GM12878 (cell line): Measurements from ENCODE around the gene SNAPC3. TPM values are rescaled to one million over a fixed set of nuclear protein-coding genes. Genes with fewer than 3 reads are reported as not detected.

ENCODE experiments used
- ATAC-seq: fragments of 200-7000 bp; cut with Tn5 transposase; 3 replicates; pipeline ENCODE4 v1.9.1; 2020; ENCODE audit warnings: mild to moderate bottlenecking, moderate library complexity
- BruUV-seq: library from RNA; stranded (reverse); fragments of 400-500 nt; replicated peaks from 2 replicates; lab custom pipeline; 2021; lab: Mats Ljungman, UMichigan
- CTCF ChIA-PET: fragments of 300-600 bp; sonication (Branson Sonifier 250); formaldehyde crosslinking; extraction: SDS; loops from one replicate; lab custom pipeline; 2021; ENCODE audit warnings: inconsistent platforms; lab: Yijun Ruan, JAX
- POLR2A ChIA-PET: fragments of 350-600 bp; formaldehyde crosslinking; extraction: SDS; loops from one replicate; lab custom pipeline; 2021; ENCODE audit warnings: inconsistent platforms; lab: Charles Lee
- RAD21 ChIA-PET: fragments of 300-600 bp; sonication (Branson Sonifier 250); formaldehyde crosslinking; loops from one replicate; lab custom pipeline; 2023; ENCODE audit warnings: antibody characterized with exemption; ENCODE audit not compliant: unreplicated experiment; lab: Charles Lee
- SMC1A ChIA-PET: fragments of 300-600 bp; sonication (Branson Sonifier 250); formaldehyde crosslinking; loops from one replicate; lab custom pipeline; 2023; ENCODE audit not compliant: unreplicated experiment, uncharacterized antibody; lab: Charles Lee
- DNase-seq: peaks from one replicate; pipeline ENCODE4 v3.0.0-alpha.2; 2011; ENCODE audit warnings: low read depth, low spot score
- FAIRE-seq: peaks from 3 replicates; lab custom pipeline; 2011; peaks lifted over from hg19 to GRCh38; lab: Jason Lieb, UNC
- H2AFZ ChIP-seq: 2 replicates; pipeline ENCODE4 v1.6.0; 2011; ENCODE audit warnings: low read depth, low read length, control low read depth; ENCODE audit not compliant: control insufficient read depth
- H3K27ac ChIP-seq: 2 replicates; pipeline ENCODE4 v1.5.1; 2011; ENCODE audit warnings: control low read depth; ENCODE audit not compliant: control insufficient read depth, insufficient read depth
- H3K27me3 ChIP-seq, 2 experiments: replicated peaks in 1 of 2; 2 replicates each; pipeline versions ENCODE4 v1.6.0 to v1.6.1; 2011; ENCODE audit warnings: low read length in 1 of 2; ENCODE audit not compliant: control insufficient read depth in 2 of 2, insufficient read depth in 2 of 2
- H3K36me3 ChIP-seq, 2 experiments: 2 replicates each; pipeline ENCODE4 v1.5.1; 2011; ENCODE audit warnings: low read length in 1 of 2; ENCODE audit not compliant: control insufficient read depth in 2 of 2, insufficient read depth in 2 of 2
- H3K4me1 ChIP-seq: 2 replicates; pipeline ENCODE4 v1.6.1; 2011; ENCODE audit warnings: mild to moderate bottlenecking, low read length, moderate library complexity, mixed read lengths; ENCODE audit not compliant: control insufficient read depth, insufficient read depth
- H3K4me2 ChIP-seq: 2 replicates; pipeline ENCODE4 v1.6.0; 2011; ENCODE audit warnings: control low read depth; ENCODE audit not compliant: control insufficient read depth, insufficient read depth
- H3K4me3 ChIP-seq: fragments of 200-600 bp; sonication (generic); 2 replicates; pipeline ENCODE4 v1.5.1; 2016
- H3K79me2 ChIP-seq: 2 replicates; pipeline ENCODE4 v1.6.0; 2011; ENCODE audit warnings: low read length; ENCODE audit not compliant: control insufficient read depth, insufficient read depth
- H3K9ac ChIP-seq: 2 replicates; pipeline ENCODE4 v1.8.0; 2011; ENCODE audit warnings: low read length, control low read depth, mixed read lengths; ENCODE audit not compliant: control insufficient read depth, insufficient read depth
- H3K9me3 ChIP-seq: replicated peaks from 3 replicates; pipeline ENCODE4 v1.5.1; 2011; ENCODE audit warnings: mild to moderate bottlenecking, low read length; ENCODE audit not compliant: control insufficient read depth, insufficient read depth
- H4K20me1 ChIP-seq: 2 replicates; pipeline ENCODE4 v1.6.0; 2011; ENCODE audit not compliant: control insufficient read depth, insufficient read depth
- ATF7 ChIP-seq: fragments of 450-650 bp; IDR thresholded peaks from 2 replicates; pipeline ENCODE4 v1.6.1; 2016; ENCODE audit warnings: low read depth, mild to moderate bottlenecking
- CHD2 ChIP-seq: IDR thresholded peaks from 2 replicates; pipeline ENCODE4 v1.6.1; 2011; ENCODE audit warnings: low read depth, low read length, improper control_type of control experiment, borderline replicate concordance
- CTCF ChIP-seq, 3 experiments: IDR thresholded peaks in 2 of 3; conservative IDR thresholded peaks in 1 of 3; 2 replicates each; pipeline ENCODE4 v1.5.1; 2011; ENCODE audit warnings: low read depth in 3 of 3, low read length in 3 of 3, mild to moderate bottlenecking in 3 of 3, control low read depth in 2 of 3, moderate library complexity in 2 of 3, inconsistent platforms in 1 of 3, mixed read lengths in 1 of 3; ENCODE audit not compliant: control insufficient read depth in 2 of 3, insufficient read depth in 1 of 3; ENCODE audit errors: extremely low read depth in 1 of 3
- EZH2 ChIP-seq: IDR thresholded peaks from 2 replicates; pipeline ENCODE4 v1.6.1; 2012; ENCODE audit warnings: low read depth, mild to moderate bottlenecking, control low read depth, inconsistent platforms, low read length, borderline replicate concordance; ENCODE audit not compliant: control insufficient read depth
- IRF4 ChIP-seq: IDR thresholded peaks from 2 replicates; pipeline ENCODE4 v1.6.1; 2011; ENCODE audit warnings: low read depth, low read length
- MYC ChIP-seq: IDR thresholded peaks from 2 replicates; pipeline ENCODE4 v1.6.1; 2011; ENCODE audit warnings: mild to moderate bottlenecking, low read length, moderate library complexity, inconsistent platforms; ENCODE audit not compliant: insufficient read depth, insufficient replicate concordance, insufficient read length, severe bottlenecking
- NR2F1 ChIP-seq: fragments of 450-650 bp; conservative IDR thresholded peaks from 2 replicates; pipeline ENCODE4 v1.6.1; 2017; ENCODE audit warnings: mild to moderate bottlenecking
- PAX5 ChIP-seq: IDR thresholded peaks from 2 replicates; pipeline ENCODE4 v1.6.1; 2011; ENCODE audit warnings: low read depth, low read length, borderline replicate concordance
- POU2F2 ChIP-seq: IDR thresholded peaks from 3 replicates; pipeline ENCODE4 v1.6.1; 2011; ENCODE audit warnings: low read depth, mild to moderate bottlenecking, low read length, borderline replicate concordance
- RELA ChIP-seq: fragments of 450-650 bp; IDR thresholded peaks from 2 replicates; pipeline ENCODE4 v1.8.0; 2014; ENCODE audit warnings: borderline replicate concordance; ENCODE audit not compliant: partially characterized antibody
- ZBTB11 ChIP-seq: fragments of 450-650 bp; formaldehyde crosslinking; IDR thresholded peaks from 2 replicates; pipeline ENCODE4 v1.5.0; 2022; ENCODE audit warnings: mild to moderate bottlenecking, missing genetic modification characterization
- WGBS: methylation state at CpG from one replicate; pipeline ENCODE4 v1.1.6; 2016; ENCODE audit warnings: low lambda C conversion rate; ENCODE audit not compliant: insufficient replicate concordance, insufficient coverage; ENCODE audit errors: missing lambda C conversion rate; 5-methylcytosine and 5-hydroxymethylcytosine counted together
- in situ Hi-C: fragments of 300-500 bp; cut with MboI; formaldehyde crosslinking; loops from 9 replicates; pipeline ENCODE4 v1.14.3; 2018; ENCODE audit warnings: mixed read lengths
- intact Hi-C: fragments of 100-400 bp; cut with micrococcal nuclease; formaldehyde crosslinking; loops from one replicate; pipeline ENCODE4 v1.14.2; 2022; ENCODE audit not compliant: unreplicated experiment
- polyA plus RNA-seq, 11 experiments: library from polyadenylated mRNA; depleted of rRNA in 4 of 11; unstranded in 6 of 11; stranded (reverse) in 5 of 11; fragments of >200 nt; fragmentation: Nextera tagmentation in 4 of 11; fragmentation: Illumina TruSeq in 1 of 11; extraction: Ambion mirVana in 4 of 11; extraction: Trizol in 1 of 11; gene quantifications; 1 replicate in 1 of 11; 2 replicates in 10 of 11; pipeline versions ENCODE4 v1.2.1 to v1.2.3, GENCODE V29; 2011 to 2016; ENCODE audit warnings: inconsistent platforms in 2 of 11, missing spikeins in 2 of 11, low read depth in 1 of 11
- total RNA-seq, 4 experiments: library from RNA; depleted of rRNA in 3 of 4; stranded (reverse); fragments of >200 nt in 3 of 4; fragmentation: Illumina TruSeq in 1 of 4; extraction: Trizol in 1 of 4; gene quantifications; 2 replicates each; pipeline versions ENCODE4 v1.2.1 to v1.2.3, GENCODE V29; 2013 to 2021
- TF ChIP-seq, protein P1 (sequence below): IDR thresholded peaks from 2 replicates; pipeline ENCODE4 v1.6.1; 2012; ENCODE audit warnings: low read depth, low read length, improper control_type of control experiment
- TF ChIP-seq, protein P2 (sequence below): fragments of 450-650 bp; IDR thresholded peaks from 2 replicates; pipeline ENCODE4 v1.6.1; 2016; ENCODE audit warnings: mild to moderate bottlenecking, moderate library complexity, borderline replicate concordance

SNAPC3 gene
- total and polyA plus RNA-seq, 10 of the 15 experiments (the other 5 are each of a cell fraction or from before 2014, with no cell fraction given): 5.7 to 47.4 (median 24.6) TPM

DNA sequence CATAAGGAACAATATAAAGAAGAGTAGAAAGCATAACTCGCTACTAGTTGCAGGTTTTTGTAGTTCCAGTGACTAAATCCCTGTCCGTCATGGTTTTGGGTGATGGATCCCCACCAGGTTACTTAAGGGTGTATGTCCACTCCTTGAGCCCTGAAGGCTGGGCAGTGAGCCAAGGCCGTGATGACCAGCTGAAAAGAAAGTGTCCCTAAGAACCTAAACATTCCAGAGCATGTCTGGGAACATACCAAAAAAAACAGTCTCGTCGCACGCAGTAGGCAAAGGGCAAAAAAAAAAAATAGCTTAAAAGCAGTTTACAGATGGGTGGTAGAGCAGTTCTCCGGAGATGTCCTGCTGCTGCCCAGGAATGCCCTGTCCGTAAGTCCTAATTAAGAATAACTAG, 21.4 kb upstream of the SNAPC3 start:
- Histone ChIP-seq H3K9me3 (peaks cover 1% of the 10 kb centered on the region; the same call in 1 of the 3 replicates), H3K27me3 (no peaks in the 10 kb centered on the region), H3K4me1 (no peaks in the 10 kb centered on the region), H3K9ac (no peak overlapping the region), H3K4me2 (no peak overlapping the region), H4K20me1 (no peaks in the 10 kb centered on the region), H3K36me3 (no peaks in the 10 kb centered on the region), H2AFZ (no peak overlapping the region), H3K4me3 (no peak overlapping the region), H3K79me2 (no peaks in the 10 kb centered on the region), H3K27ac (no peak overlapping the region)
- in situ Hi-C loops: no loop called here
- intact Hi-C loops: no loop called here
- ChIA-PET RAD21 (no interaction called here), CTCF (interaction anchor here (1.1 to 1.8 kb wide), 2 partner anchors 28 to 265 kb away, joined by 4 read pairs; no protein-coding TSS in a partner anchor), POLR2A (no interaction called here), SMC1A (interaction anchor here (1.0 to 1.2 kb wide), 3 partner anchors 28 to 133 kb away, joined by 3 read pairs; no protein-coding TSS in a partner anchor)
- 62% methylated on average over 8 of the region's 8 CpGs for WGBS
- no peak for ATAC-seq
- no peak for FAIRE-seq
- no peak for DNase-seq
- BruUV-seq: no TSS peak
- TF ChIP-seq RELA (no peak), CHD2 (no peak), ZBTB11 (CRISPR knock-in tag) (no peak), PAX5 (no peak), POU2F2 (no peak), ATF7 (no peak), NR2F1 (no peak), MYC (no peak), IRF4 (no peak), EZH2 (no peak), CTCF (IDR thresholded peaks at IDR 0.05 in 2 of 3, conservative IDR thresholded peaks at IDR 0.05 in 1 of 3; ENCODE audit: control insufficient read depth in 2 of 3, extremely low read depth in 1 of 3, insufficient read depth in 1 of 3, low read depth in 3 of 3, low read length in 3 of 3) (no peak)
- TF ChIP-seq, protein P1, sequence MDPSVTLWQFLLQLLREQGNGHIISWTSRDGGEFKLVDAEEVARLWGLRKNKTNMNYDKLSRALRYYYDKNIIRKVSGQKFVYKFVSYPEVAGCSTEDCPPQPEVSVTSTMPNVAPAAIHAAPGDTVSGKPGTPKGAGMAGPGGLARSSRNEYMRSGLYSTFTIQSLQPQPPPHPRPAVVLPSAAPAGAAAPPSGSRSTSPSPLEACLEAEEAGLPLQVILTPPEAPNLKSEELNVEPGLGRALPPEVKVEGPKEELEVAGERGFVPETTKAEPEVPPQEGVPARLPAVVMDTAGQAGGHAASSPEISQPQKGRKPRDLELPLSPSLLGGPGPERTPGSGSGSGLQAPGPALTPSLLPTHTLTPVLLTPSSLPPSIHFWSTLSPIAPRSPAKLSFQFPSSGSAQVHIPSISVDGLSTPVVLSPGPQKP: no peak
- TF ChIP-seq, protein P2, sequence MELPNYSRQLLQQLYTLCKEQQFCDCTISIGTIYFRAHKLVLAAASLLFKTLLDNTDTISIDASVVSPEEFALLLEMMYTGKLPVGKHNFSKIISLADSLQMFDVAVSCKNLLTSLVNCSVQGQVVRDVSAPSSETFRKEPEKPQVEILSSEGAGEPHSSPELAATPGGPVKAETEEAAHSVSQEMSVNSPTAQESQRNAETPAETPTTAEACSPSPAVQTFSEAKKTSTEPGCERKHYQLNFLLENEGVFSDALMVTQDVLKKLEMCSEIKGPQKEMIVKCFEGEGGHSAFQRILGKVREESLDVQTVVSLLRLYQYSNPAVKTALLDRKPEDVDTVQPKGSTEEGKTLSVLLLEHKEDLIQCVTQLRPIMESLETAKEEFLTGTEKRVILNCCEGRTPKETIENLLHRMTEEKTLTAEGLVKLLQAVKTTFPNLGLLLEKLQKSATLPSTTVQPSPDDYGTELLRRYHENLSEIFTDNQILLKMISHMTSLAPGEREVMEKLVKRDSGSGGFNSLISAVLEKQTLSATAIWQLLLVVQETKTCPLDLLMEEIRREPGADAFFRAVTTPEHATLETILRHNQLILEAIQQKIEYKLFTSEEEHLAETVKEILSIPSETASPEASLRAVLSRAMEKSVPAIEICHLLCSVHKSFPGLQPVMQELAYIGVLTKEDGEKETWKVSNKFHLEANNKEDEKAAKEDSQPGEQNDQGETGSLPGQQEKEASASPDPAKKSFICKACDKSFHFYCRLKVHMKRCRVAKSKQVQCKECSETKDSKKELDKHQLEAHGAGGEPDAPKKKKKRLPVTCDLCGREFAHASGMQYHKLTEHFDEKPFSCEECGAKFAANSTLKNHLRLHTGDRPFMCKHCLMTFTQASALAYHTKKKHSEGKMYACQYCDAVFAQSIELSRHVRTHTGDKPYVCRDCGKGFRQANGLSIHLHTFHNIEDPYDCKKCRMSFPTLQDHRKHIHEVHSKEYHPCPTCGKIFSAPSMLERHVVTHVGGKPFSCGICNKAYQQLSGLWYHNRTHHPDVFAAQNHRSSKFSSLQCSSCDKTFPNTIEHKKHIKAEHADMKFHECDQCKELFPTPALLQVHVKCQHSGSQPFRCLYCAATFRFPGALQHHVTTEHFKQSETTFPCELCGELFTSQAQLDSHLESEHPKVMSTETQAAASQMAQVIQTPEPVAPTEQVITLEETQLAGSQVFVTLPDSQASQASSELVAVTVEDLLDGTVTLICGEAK: no peak
